Inflammatory macrophage treated with lipopolysaccharide for 1 hour (primary cell): ENCODE measurements around the gene MPC1.
"Not testable (repeated sequence)": the region's sequence is repeated elsewhere in the genome, so short reads cannot be mapped to it uniquely, and the experiment has no call there.

ENCODE experiments used
- DNase-seq, 2 donors: peaks; one replicate each; pipeline ENCODE4 v3.0.0-alpha.2; 2020 to 2022

Gene MPC1

GRCh38 chr6:166379103-166379586 lies 3.6 kb downstream of the MPC1 start:
- no peak for DNase-seq

GRCh38 chr6:166377721-166378120 lies 5.0 kb downstream of the MPC1 start:
- DNase-seq = no peak

GRCh38 chr6:166375013-166375412 lies 7.7 kb downstream of the MPC1 start:
- no peak for DNase-seq

GRCh38 chr6:166370489-166370888 lies 12.3 kb downstream of the MPC1 start:
- DNase-seq = no peak

- DNase-seq = no peak
Measured at GRCh38 chr6:166369782-166370181, 13.0 kb downstream of the MPC1 start.

GRCh38 chr6:166366921-166367320 lies 15.8 kb downstream of the MPC1 start:
- DNase-seq = no peak

GRCh38 chr6:166365806-166366205 lies 16.9 kb downstream of the MPC1 start:
- DNase-seq = no peak

- DNase-seq = no peak
Measured at GRCh38 chr6:166365221-166365620, 17.5 kb downstream of the MPC1 start.

GRCh38 chr6:166364456-166364855 lies 18.3 kb downstream of the MPC1 start:
- no peak for DNase-seq

GRCh38 chr6:166362427-166362826 lies 20.3 kb downstream of the MPC1 start:
- not testable (repeated sequence) for DNase-seq

- peak; percentile 84 to 98 for DNase-seq
Measured at GRCh38 chr6:166361077-166361429, 21.7 kb downstream of the MPC1 start.

GRCh38 chr6:166360243-166361076 lies 22.3 kb downstream of the MPC1 start:
- DNase-seq = no peak

GRCh38 chr6:166355552-166355951 lies 27.2 kb downstream of the MPC1 start:
- no peak for DNase-seq

GRCh38 chr6:166354965-166355364 lies 27.8 kb downstream of the MPC1 start:
- no peak for DNase-seq

GRCh38 chr6:166354143-166354542 lies 28.6 kb downstream of the MPC1 start:
- DNase-seq = no peak

GRCh38 chr6:166353507-166353906 lies 29.2 kb downstream of the MPC1 start:
- no peak for DNase-seq

- no peak for DNase-seq
Measured at GRCh38 chr6:166352923-166353322, 29.8 kb downstream of the MPC1 start.

- peak; percentile 73 to 91 for DNase-seq
Measured at GRCh38 chr6:166351715-166352285, 30.9 kb downstream of the MPC1 start.

- peak; percentile 49 to 64 for DNase-seq
Measured at GRCh38 chr6:166348305-166348949, 34.3 kb downstream of the MPC1 start.

GRCh38 chr6:166346965-166347364 lies 35.8 kb downstream of the MPC1 start:
- DNase-seq = peak; percentile 59 to 79

- DNase-seq = no peak
Measured at GRCh38 chr6:166346449-166346848, 36.3 kb downstream of the MPC1 start.

- DNase-seq = not testable (repeated sequence)
Measured at GRCh38 chr6:166345672-166346071, 37.1 kb downstream of the MPC1 start.

- DNase-seq = not testable (repeated sequence)
Measured at GRCh38 chr6:166344921-166345320, 37.8 kb downstream of the MPC1 start.

GRCh38 chr6:166344240-166344639 lies 38.5 kb downstream of the MPC1 start:
- DNase-seq = no peak
